Cardiac septum (tissue), 1 donor: ENCODE results near the gene OAF. TPM values are rescaled to one million over a fixed set of nuclear protein-coding genes. Genes with fewer than 3 reads are reported as not detected.

Experiments used
- DNase-seq: peaks from one replicate; pipeline ENCODE4 v3.0.0-alpha.2; 2020; ENCODE audit warnings: low spot score
- intact Hi-C: fragments of 100-400 bp; cut with DNase I; formaldehyde crosslinking; loops from one replicate; pipeline ENCODE4 v1.14.0; 2022
- total RNA-seq: library from RNA; stranded (reverse); fragmentation: NEBNext Ultra II Directional; extraction: Animal tissue kit (Norgen Biotek cat#: 25700); gene quantifications from one replicate; pipeline ENCODE4 v1.2.1, GENCODE V29; 2021
- donor health status: DM: no; HTN: no; CAD: no.

OAF gene
- total RNA-seq, 1 donor from 2014 or later: 17.8 TPM

DNA sequence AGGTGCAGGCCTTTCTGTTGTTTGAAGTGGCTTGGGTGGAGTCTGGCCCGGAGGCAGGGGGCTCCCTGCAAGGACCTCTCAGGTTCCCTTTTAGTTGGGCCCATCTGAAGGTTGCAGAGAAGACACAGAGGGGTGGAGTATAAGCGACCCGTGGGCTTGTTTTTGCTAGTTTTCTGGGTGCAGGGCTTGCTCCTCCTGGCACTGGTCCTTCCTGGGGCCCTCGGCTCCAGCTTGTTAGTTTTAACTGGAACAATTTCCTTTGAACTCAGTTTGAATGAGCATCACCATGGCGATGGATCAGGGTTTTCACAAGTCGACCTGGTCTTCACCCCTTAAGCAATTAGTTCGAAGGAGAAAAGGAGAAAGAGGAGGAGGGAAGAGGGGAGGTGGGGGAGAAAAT lies 28.5 kb upstream of the OAF start:
- intact Hi-C loops: no loop called here
- DNase-seq: peak; percentile 26

DNA sequence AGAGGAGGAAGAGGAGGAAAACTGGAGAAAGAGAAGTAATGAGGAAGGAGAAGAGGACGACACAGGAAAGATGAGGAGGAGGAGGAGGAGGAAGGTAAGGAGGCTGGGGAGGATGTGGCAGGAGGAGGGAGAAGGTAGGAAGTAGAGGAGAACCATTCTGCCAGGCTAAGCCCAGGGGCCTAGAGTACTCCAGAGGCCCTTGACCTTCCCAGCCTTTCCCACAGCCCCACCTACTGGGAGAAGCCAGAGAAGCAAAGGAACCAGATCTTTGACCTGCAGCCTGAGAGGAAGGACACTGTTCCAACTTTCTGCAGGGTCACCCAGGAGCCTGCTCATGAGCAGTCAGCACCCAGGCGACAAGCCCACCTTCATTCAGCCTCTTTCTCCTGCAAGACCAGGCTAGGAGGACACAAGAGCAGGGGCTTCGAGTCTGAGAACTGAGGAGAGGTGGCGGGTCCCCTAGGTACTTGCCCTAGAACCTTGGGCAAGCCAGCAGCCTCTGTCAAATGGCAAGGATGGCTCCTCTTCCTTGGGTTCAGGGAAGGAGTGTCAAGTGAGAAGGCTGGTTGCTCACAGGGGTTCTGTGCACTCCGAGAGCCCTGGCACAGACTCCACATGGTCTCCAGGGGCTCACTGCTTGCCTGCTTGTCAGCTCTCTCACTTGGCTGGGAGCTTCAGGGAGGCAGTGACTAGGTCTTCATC lies 27.9 kb upstream of the OAF start:
- peak; percentile 67 for DNase-seq
- intact Hi-C loops: no loop called here

DNA sequence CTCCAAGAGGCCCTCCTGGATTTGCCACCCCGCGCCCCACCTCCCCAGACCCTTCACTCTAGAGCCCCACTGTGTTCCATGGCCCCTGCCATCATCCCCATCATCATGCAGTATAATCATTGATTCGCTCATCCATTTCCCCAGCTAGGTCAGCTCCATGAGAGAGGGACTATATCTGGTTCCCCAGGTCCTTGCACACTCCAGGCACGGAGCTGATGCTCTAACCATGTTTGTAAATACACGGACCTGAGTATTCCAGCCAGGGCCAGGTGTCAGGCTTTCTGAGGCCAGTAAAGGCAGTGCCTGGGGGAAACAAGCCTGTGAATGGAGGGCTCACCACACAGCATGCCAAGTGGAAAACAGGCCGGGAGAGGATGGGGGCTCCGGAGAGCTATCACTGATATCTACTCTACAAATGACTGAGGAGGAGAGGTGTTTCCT lies 27.1 kb upstream of the OAF start:
- DNase-seq: no peak

DNA sequence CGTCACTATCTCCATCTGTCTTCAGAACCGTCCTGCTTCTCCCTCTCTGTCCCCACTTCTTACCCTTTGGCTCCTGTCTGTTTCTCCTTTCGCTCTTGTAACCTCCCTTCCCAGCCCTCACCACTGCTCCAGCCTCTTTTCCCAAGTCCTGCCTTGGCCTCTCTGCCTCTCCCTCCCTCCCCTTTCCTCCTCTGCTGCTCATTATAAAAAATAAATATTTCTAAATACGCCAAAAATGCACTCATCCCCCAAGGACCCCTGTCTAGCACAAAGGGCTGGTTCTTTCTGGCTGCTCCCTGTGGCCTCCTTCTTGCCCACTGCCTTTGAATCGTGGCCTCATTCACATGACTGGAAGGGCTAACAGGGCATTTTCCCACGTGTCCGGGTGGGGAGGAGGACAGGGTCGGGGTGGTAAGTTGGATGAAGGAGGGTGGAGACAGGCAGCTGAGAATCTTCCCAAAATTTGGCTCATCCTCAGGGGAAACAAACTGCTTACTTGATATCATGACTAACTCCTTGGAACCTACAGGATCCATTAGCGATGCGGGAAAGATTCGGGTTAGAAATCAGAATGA lies 26.4 kb upstream of the OAF start:
- DNase-seq: peak; percentile 75
- intact Hi-C loops: no loop called here

More for the DNA sequence above, 27.1 kb upstream of the OAF start:
- intact Hi-C loops: no loop called here

DNA sequence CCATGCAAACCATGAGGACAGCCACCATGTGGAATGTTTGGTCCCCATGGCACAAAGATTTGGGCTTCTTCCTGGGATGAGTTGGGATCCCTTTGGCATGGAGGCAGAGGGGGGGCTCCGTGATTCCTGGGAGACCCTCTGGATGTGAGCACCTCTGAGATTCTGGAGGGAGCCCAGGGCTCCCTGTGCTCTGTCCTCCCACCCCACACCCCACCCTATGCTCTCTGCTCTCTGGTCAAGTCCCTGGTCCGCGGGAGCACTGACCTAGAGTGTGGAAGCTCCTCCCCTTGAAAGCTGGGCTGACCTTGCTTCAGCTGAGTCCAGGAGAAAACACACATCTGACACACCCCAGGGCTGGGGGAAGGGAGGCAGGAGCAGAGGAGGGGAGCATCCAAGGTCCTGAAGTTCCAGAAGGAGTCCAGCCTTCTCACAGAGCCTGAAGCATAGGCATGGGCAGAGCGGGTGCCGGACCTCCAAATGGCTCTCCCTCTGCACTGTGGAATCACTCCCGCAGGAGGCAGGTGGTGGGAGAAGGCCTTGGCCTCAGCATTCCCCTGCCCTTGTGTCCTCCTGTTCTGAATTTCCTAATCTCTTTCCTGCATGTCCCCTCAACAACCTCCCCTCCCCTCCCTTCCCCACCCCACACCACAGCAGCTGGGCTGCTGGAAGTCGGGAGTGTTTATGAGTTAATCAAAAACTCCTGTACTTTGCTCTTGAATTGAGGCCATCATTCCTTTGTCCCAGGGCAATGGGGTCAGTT lies 25.7 kb upstream of the OAF start:
- intact Hi-C loops: no loop called here
- DNase-seq: peak; percentile 83

DNA sequence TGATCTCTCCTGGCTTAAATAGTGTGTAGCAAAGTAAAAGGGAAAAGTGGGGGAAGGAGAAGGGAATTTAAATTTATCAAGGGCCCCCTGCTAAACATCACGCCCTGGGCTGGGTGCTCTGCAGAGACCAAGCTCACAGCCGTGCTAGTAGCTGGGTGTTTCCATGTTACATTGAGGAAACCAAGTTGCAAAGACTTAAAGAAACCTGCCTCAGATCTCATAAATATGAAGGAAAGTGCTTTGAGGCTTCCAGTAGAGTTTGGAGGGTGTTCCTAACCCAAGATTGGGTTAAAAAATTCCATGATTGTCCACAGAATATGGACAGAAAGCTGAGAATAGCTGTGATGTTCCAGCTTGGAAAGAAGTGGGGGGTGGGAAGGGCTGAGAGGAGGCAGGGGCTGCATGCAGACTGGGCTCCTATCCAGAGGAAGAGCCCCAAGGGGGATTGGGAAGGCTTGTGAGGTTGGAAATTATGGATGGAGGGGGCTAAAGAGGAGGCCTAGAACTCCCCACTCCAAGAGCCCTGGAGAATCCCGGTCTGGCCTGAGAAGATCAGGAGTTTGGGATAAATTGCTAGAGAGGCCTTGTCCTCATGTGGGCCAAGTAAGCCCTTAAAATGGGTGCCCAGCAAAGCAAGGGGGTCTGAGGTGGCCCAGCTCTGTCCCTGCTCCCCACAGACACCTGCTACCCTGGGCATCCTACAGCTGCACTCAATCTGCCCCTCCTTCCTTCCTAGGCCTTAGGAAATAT lies 25.0 kb upstream of the OAF start:
- intact Hi-C loops: no loop called here
- peak; percentile 72 for DNase-seq

DNA sequence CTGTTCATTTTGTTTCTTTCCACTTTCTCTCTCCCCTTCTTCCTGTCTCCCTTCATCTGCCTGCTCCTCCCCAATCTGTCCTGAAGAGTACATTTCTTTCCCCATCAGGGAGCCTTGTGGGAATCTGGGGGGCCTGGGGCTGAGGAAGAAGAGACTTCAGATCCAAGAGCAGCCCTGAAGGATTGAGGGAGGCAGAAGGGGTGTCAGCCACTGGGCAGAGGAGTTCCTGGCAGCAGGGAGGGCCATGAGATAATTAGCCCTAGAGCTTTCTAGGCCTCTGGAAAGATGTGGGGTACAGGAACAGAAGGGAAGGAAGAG lies 24.4 kb upstream of the OAF start:
- intact Hi-C loops: no loop called here
- DNase-seq: peak; percentile 22

DNA sequence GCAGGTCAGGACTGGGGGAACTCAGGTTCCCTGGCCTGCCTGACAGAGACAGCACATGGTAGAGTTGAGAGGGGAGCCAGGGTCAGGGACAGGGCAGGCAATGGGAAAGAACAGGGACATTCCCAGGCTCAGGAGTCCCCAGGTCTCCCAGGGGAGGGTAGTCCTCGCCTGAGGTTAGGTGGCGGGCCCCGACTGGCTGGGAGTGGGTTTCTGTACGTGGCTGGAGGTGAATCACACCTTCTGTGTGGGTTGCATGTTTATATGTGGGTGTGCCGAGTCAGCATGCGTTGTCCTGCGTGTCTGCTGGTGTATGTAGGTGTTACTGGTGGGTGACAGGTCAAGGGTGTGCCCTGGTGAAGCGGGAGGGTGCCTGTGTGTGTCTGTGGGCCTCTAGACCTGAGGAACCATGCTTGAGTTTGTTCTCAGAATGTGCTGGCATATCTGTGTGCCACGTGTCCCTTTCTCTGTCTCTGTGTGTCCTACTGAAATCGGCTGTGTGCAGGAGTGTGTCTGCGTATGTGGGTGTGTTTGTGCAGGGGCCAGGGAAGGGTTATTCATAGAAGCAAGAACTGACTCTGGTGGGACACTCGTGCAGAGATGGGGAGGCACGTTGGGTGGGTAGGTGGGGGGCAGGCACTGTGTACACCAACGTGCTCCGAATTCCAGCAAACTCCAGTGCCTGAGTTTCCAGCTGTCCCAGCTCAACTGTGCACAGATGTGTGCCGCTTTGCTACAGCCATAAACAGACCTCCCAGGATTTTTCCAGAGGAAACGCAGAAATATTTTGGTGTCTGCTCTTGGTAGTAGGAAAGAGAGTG lies 23.8 kb upstream of the OAF start:
- peak; percentile 68 for DNase-seq
- intact Hi-C loops: no loop called here

DNA sequence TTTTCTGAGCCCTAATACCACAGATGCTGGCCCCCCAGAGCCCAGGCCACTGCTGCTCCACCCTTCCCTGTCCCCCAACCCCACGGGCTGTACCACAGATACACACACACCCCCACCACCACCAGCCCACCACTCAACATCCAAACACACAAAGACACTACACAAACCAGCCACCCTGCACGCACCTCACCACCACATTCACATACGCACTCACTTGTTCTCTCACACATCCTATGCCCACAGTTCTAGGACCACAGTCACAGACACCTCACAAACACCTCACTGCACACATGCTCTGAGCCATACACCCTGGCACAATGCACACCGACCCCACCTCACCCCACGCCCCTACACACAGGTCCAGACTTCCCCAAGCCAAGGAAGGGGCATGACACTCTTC lies 22.5 kb upstream of the OAF start:
- intact Hi-C loops: no loop called here

DNA sequence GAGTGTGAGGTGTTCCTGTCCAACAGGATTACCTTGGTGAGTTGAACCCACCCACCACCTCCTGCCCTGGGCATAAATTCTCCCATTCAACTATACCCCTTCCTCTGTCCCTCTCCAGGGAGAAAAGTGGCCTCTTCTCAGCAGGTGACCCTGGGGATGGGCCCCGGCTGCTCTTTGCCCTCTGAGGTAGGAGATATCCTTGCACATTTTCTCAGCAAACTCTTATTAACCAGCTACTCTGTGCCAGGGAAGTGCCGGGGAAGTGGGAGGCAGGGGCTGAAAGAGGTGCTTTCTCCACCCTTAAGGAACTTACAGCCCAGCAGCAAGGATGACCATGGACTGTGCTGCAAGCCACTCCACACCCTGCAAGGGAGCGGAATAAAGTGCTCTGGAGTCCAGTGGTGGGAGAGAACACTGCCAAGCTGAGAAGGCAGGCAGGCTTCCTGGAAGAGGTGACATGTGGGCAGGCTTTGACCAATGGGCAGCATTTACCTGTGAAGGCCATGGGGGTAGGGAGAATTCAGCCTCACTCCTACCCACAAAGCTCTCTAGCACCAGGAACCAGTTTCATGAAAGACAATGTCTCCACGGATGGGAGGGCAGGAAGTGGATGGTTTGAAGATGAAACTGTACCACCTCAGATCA lies 21.9 kb upstream of the OAF start:
- intact Hi-C loops: no loop called here
- DNase-seq: no peak

More for the DNA sequence above, 22.5 kb upstream of the OAF start:
- DNase-seq: peak; percentile 7

DNA sequence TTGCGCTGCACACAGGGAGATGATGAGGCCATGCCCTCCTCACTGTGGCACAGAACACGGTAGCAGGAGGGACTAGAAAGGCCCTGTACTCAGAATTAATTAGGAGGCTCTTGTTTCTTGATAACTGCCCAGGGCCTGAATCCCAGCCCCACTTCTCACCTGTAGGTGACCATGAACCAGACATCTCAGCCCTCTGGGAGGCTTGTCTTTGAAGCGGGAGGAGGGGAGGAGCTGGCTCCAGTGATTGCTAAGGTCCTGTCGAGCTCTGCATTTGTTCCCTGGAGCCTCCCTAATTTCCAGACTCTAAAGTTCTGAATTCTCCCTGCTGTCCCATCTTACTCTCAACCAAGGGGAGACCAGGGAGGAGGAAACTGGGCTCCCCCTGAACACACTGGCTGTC lies 19.8 kb upstream of the OAF start:
- intact Hi-C loops: no loop called here
- DNase-seq: no peak

DNA sequence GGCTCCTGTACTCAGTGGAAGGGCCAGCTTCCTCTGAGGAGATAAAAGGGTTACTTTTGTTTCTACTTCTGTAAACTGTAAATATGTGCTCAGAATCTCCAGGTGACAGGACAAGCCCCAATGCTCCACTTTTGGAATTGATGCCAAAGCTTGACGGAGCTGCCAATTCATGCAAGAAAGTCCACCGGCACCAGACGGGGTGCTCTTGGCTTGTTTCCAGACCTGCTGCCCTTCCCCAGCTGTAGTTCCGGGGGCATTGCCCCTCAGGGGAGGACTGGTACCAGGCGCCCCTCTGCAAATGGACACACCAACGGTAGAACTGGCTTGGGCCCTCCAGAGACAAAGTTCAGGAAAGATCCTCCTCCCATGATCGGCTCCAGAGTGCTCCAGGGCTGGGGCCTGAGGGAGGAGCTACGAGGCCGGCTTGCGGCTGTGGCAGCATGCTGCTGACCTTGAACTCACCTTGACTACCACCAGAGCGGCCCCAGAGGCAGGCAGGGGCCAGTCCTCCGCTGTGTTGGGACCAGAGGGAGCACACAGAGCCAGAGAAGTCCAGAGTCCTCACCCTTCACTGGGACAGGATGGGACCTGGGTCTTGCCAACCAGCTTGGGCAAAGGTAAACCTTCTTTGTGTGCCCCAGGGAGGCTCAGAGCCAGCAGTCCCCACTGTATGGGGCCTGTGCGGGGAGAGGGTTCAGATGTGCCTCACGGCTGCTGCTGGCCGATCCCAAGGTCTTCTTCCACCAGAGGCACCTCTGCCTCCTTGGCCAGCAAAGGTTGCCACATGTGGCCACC lies 17.8 kb upstream of the OAF start:
- intact Hi-C loops: no loop called here
- DNase-seq: no peak

DNA sequence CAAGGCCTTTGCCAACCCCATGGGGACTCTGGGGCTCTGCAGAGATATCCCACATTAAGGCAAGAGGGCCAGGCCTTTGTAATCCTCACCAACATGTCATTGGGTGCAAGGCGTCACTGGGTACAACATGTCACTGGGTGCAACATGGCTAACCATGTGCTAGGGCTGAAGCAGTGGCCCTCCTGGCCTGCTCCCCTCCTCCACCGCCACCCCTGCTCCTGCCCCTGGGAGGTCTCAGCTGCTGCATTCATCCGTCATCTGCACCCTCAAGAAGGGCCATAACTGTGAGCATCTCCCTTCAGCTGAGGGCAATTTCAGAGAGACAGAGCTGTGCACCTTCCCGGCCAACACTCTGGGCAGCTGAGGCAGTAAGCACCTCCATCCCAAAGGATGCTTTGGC lies 16.7 kb upstream of the OAF start:
- DNase-seq: no peak
- intact Hi-C loops: no loop called here

DNA sequence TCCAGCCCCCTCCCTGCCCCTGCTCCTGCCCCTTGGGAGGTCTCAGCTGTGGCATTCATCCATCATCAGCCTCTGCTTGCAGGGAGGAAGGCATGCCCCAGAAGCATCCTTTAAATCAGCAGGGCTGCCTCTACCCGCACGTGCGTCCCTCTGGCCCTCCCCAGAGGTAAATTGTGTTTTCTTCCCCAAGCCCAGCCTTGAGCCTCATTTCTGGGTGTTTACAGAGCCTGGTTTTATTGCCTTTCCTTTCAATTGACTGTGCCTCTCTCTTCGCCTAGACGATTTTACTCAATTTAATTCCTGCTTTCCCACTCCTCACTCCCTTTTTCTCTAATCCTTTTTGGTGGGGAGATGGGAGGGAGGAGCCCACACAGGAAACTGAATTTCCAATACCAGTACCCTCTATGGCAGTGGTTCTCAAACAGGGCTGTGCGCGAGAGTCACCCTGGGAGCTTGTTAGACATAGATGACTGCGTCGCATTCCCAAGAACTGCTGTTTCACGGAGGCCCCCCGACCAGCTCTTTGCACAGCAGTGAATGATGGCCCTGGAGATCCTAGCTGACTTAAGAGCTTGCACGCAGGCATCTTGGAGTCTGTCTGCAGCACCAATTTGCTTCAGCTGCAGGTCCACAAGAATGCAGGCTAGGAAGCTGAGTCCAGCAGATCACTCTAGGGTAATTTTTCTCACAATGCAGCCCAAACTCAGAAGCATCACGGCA lies 15.1 kb upstream of the OAF start:
- no peak for DNase-seq
- intact Hi-C loops: no loop called here

DNA sequence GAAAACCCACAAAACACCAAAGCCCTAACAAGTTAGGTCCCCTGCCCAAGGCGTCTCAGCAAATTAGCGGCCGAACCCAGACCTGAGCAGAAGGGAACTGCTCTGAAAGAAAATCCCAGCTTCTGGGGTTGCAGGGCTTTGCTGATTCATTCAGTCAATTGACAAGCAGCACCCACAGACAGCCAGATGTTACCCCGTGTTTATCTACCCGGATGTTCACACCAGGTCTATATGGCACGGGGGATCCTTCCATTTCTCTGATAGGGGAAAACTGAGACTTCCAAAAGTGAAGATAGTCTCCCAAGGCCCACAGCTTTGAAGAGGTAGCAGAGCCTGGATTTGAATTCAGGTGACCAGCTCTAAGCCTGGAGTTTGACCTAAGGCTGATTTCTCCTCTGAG lies 14.0 kb upstream of the OAF start:
- no peak for DNase-seq
- intact Hi-C loops: no loop called here

DNA sequence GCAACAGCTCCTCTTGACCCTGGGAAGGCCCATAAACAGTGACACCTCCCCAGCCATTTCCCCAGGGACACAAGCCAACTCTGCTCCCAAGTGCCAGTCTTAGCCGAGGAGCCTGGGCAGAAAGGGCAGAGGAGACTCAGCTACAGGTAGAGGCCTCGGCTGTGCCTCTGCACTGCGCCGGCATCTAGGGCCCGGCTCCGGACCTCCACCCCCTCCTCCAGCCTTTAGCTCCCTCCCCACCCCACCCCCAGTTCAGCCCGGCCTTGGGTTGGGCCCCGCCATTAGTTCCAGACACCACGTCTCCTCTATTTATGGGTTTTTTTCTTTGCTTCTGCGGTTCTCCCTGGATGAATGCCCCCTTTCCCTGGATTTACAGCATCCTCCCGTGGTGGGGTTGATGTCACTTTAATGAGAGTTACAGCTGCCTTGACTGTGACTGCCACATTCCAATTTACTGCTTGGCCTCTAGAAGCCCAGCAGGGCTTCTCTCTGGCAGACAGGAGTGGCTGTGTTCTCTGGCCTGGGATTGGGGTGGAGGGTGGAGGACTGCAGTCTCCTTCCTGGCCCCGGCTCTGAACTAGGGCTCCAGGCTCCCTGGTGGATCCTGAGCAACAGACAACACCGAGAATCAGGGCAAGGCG lies 13.5 kb upstream of the OAF start:
- intact Hi-C loops: no loop called here
- no peak for DNase-seq

DNA sequence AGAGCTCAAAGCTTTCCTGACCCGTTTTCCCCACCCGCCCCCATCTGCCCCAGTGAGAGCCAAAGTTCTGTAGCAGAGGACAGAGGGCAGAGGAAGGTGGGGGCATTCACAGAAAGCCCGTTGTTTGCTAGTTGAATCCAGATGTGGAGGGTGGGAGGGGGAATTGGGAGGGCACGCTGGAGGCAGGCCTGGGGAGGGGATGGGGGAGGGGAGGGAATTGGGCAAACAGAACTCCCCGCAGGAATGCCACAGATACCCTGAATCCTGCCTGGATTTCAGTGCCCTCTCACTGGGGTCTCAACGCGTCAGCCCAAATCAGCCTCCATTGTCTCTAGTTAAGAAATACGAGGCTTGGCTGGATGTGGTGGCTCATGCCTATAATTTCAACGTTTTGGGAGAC lies 12.9 kb upstream of the OAF start:
- intact Hi-C loops: no loop called here
- DNase-seq: no peak
